ENCODE data around the gene RIN3.

- TF ChIP-seq CTCF (IDR thresholded peaks at IDR 0.05), result no peak
- no peak for TF ChIP-seq POLR2A (IDR thresholded peaks at IDR 0.05)
Measured at GRCh38 chr14:92666251-92666650, 152.7 kb downstream of the RIN3 start.

All from Peyer's patch (tissue), 4 donors.